Measurements from ENCODE around the gene APH1B.

APH1B gene

GRCh38 chr15:63246691-63247469, 30.5 kb upstream of the APH1B start:
- no peak for DNase-seq
- in situ Hi-C loops (cut with HindIII; ENCODE audit: low pct_ligation_motif_present, low pct_unique_long_range_greater_than_20kb, low sequenced_read_pairs), result no loop called here

DNA sequence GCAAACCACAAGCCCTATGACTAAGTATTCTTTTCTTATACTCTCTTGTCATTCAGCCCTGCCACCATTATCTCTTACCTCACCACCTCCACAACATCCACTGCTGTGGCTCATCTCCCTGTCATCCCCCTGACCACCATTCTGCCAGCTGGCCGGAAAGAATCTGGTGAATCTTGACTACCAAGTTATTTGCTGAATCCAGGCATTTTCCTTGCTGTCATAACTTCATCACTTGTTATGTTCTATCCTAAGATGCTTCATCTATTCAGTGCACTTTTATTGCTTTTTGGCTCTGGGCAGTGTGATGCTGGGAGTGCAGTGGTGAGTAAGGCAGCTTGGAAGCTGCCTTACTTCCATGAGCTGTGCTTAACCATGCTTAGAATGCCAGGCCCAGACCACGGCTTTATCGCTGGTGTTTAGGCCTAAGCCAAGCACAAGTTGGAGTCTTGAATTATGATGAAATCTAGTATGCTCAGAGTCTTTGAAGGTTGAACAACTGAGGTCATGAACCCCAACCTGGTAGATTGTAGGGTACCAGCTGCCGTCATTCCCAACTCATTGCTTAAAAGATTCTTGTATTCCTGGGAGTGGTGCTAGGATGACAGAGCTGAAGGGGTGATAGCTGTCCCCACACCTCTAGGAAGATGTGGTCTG, 27.0 kb upstream of the APH1B start:
- in situ Hi-C loops (cut with HindIII; ENCODE audit: low pct_ligation_motif_present, low pct_unique_long_range_greater_than_20kb, low sequenced_read_pairs), result no loop called here
- peak; percentile 71 for DNase-seq

- no peak for DNase-seq
- in situ Hi-C loops (cut with HindIII; ENCODE audit: low pct_ligation_motif_present, low pct_unique_long_range_greater_than_20kb, low sequenced_read_pairs), result no loop called here
Measured at GRCh38 chr15:63251701-63252100, 25.7 kb upstream of the APH1B start.

- in situ Hi-C loops (cut with HindIII; ENCODE audit: low pct_ligation_motif_present, low pct_unique_long_range_greater_than_20kb, low sequenced_read_pairs), result no loop called here
- DNase-seq, result no peak
Measured at GRCh38 chr15:63252292-63252691, 25.1 kb upstream of the APH1B start.

DNA sequence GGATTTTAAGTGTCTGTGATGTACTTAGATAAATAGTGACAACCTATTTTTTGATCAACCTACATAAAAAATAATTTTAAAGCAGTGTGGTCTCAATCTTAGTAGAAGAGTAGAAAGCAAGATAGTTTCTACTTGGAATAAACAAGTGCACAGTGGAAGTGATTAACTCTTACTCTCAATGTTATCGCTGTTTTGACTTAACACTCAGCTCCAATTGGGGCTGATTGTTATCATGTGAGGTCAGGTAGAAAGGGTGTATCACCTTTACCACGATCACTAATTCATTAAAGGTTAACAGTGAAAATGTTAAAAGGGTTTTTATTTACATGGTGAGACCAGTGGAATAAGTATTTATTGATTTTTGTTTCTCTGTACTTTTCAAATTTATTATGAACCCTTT, 22.4 kb upstream of the APH1B start:
- in situ Hi-C loops (cut with HindIII; ENCODE audit: low pct_ligation_motif_present, low pct_unique_long_range_greater_than_20kb, low sequenced_read_pairs), result no loop called here

GRCh38 chr15:63255489-63255990, 21.9 kb upstream of the APH1B start:
- no peak for DNase-seq
- in situ Hi-C loops (cut with HindIII; ENCODE audit: low pct_ligation_motif_present, low pct_unique_long_range_greater_than_20kb, low sequenced_read_pairs), result no loop called here

More for the DNA sequence above, 22.4 kb upstream of the APH1B start:
- no peak for DNase-seq

DNA sequence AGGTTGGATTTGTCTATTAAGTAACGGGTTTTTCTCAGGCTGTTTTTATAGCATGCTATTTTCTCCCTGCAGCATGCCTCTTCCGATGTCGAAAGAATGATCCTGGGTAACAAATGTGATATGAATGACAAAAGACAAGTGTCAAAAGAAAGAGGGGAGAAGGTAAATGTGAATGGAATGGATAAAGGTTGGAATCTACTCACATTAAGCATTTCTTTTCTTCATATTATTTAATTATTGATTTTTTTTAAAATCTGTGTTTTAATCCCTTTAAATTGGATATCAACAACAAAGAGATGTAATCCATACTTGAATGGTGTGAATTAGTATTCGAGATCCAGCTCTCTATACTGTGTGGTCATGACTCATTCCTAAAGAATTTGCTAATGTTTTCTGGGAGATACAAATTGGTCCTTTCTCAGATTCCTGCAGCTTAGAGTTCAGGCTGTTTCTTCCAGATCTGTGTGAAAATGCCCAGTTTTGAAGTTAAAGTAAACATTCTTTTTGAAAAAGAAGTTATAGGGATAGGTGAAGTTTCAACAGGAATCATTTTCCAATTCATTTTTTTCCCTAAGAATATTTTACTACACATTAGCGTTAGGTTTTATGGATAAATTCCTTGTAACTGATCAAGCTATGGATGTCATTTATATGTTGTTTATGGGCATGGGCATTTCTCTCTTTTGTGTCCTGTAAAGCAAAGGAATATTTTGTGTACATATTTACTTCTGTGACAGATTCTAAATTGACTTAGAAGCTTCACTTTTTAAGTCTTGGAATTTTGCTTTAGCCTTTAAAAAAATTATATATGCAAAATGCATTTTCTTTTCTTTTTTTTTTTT, 20.8 kb upstream of the APH1B start:
- in situ Hi-C loops (cut with HindIII; ENCODE audit: low pct_ligation_motif_present, low pct_unique_long_range_greater_than_20kb, low sequenced_read_pairs), result no loop called here
- peak; percentile 78 for DNase-seq

DNA sequence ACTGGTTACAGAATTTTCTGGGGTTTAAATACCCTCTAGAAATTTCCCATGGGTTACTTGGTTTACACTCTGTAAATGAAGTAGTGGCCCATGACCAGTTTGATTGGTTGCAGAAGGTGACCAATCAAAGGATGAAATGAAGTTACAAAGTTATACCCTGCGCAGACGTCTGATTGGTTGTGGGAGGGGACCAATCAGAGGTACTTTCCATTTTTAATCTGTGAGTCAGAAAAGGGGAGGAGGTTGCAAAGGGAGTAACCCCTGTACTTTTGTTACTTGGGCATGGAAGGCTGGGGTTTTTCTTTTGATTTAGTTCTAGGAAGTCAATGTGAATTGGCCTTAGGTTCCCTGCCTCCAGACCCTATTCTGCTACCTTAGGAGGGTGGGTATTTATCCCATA, 18.7 kb upstream of the APH1B start:
- no peak for DNase-seq

DNA sequence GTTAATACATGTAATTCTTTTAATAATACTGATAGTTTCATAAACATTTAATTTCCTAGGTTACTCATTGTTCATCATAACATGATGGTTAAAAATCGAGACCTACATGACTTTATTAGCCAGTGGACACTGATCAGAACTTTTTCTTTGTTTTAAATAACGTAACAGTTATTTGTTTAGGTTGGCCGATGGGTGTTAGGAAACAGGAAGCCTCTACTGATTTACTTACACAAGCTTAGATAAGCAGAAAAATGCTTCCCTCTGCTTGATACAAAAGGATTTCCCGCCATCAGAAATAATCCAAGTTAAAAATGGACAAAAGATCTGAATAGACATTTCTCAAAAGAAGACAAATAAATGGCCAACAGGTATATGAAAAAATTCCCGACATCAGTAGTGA, 16.6 kb upstream of the APH1B start:
- in situ Hi-C loops (cut with HindIII; ENCODE audit: low pct_ligation_motif_present, low pct_unique_long_range_greater_than_20kb, low sequenced_read_pairs), result no loop called here
- no peak for DNase-seq

More for the DNA sequence above, 18.7 kb upstream of the APH1B start:
- in situ Hi-C loops (cut with HindIII; ENCODE audit: low pct_ligation_motif_present, low pct_unique_long_range_greater_than_20kb, low sequenced_read_pairs), result no loop called here

- no peak for DNase-seq
- in situ Hi-C loops (cut with HindIII; ENCODE audit: low pct_ligation_motif_present, low pct_unique_long_range_greater_than_20kb, low sequenced_read_pairs), result no loop called here
Measured at GRCh38 chr15:63261311-63261710, 16.1 kb upstream of the APH1B start.

- in situ Hi-C loops (cut with HindIII; ENCODE audit: low pct_ligation_motif_present, low pct_unique_long_range_greater_than_20kb, low sequenced_read_pairs), result no loop called here
- DNase-seq, result no peak
Measured at GRCh38 chr15:63263519-63263918, 13.9 kb upstream of the APH1B start.

- in situ Hi-C loops (cut with HindIII; ENCODE audit: low pct_ligation_motif_present, low pct_unique_long_range_greater_than_20kb, low sequenced_read_pairs), result no loop called here
- DNase-seq, result peak; percentile 19
Measured at GRCh38 chr15:63264688-63265293, 12.6 kb upstream of the APH1B start.

GRCh38 chr15:63274427-63274826, 3.0 kb upstream of the APH1B start:
- DNase-seq, result no peak
- in situ Hi-C loops (cut with HindIII; ENCODE audit: low pct_ligation_motif_present, low pct_unique_long_range_greater_than_20kb, low sequenced_read_pairs), result no loop called here

- no peak for DNase-seq
- in situ Hi-C loops (cut with HindIII; ENCODE audit: low pct_ligation_motif_present, low pct_unique_long_range_greater_than_20kb, low sequenced_read_pairs), result no loop called here
Measured at GRCh38 chr15:63276342-63277037, 915 bp upstream of the APH1B start.

DNA sequence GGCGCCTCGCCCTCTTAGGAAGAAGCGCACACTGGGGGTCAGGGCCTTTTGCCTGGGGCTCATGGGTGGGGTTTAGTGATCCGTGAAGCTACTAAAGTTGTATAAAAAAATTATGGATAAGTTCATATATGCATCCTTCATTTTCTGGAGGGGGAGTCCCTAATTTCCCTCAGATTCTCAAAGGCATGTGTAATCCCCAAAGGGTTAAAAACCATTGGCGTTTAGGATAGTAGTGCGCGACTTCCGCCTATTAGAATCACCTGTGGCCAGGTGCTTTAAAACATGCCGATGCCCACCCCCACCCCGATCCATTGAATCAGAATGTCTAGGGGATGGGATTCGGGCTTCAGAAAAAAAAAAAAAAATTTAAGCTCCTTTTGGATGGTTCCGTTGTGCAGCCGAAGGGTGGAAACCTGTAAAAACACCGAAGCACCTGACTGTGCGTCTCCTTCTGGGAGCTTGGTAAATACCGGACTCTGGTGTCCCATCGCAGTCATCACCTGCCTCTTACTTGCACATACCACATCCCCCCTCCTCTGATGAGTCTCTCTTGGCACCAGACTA, 570 bp downstream of the APH1B start:
- DNase-seq, result no peak
- in situ Hi-C loops (cut with HindIII; ENCODE audit: low pct_ligation_motif_present, low pct_unique_long_range_greater_than_20kb, low sequenced_read_pairs), result no loop called here

GRCh38 chr15:63283126-63283525, 5.7 kb downstream of the APH1B start:
- no peak for DNase-seq
- in situ Hi-C loops (cut with HindIII; ENCODE audit: low pct_ligation_motif_present, low pct_unique_long_range_greater_than_20kb, low sequenced_read_pairs), result no loop called here

GRCh38 chr15:63284335-63284734, 6.9 kb downstream of the APH1B start:
- DNase-seq, result no peak
- in situ Hi-C loops (cut with HindIII; ENCODE audit: low pct_ligation_motif_present, low pct_unique_long_range_greater_than_20kb, low sequenced_read_pairs), result no loop called here

DNA sequence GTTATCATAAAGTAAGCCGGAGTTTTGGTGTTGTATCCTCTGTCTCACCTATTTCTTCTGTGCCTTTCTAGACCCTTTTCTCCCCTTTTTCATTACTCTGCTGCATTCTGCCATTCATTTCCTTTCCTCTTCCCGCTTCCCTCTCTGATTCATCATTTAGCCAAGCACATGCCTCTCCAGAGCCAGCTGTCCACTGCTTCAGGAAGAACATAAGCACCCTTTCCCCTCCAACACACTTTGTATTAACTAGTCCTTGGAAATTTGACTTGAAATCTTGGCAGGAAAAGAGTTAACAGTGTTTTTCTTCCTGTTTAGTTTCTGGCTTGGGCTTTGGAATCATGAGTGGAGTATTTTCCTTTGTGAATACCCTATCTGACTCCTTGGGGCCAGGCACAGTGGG, 9.7 kb downstream of the APH1B start:
- no peak for DNase-seq

More for the DNA sequence above, 9.7 kb downstream of the APH1B start:
- in situ Hi-C loops (cut with HindIII; ENCODE audit: low pct_ligation_motif_present, low pct_unique_long_range_greater_than_20kb, low sequenced_read_pairs), result no loop called here
